ENCODE results near the gene MAD1L1.

The MAD1L1 gene

DNA sequence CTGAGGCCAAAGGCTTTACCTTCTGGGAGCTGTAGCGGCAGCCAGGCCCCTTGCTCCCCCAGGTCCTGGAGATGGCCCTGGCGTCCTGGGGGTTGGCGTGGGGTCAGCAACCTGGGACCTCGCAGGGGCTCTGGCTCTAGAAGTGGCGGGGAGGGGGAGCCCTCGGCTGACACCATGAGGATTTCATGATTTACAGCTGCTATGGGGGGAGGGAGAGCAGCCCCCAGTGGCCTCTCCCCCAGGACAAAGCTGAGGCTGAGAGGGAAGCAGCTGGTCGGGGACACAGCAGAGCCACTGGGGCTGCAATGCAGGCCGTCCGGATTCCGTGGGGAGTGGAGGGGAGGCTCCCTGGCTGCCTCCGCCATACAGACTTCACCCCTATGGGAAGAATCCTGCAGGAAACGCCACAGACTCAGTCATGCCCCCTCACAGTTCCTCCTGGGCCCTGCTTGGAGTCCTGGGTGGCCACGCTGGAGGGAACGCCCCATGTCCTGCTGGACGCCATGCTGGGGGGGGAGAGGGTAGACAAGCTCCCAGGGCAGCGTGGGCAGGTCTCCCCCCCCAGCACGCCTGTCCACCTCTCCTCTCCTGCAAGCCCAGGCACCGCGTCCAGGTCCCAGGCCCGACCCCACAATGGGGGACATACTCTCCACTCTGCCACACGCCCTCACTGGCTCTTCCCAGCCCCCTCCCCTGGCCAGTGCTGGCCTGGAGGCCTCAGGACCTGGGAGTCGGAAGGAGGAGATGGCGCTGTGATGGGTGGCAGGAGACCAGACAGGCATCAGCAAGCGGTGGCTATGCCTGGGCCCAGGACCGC is 319.1 kb downstream of the MAD1L1 start:
- DNase-seq (ENCODE audit: low read depth), result no peak

- no peak for DNase-seq (ENCODE audit: low read depth)
Measured at GRCh38 chr7:1912593-1913465, 319.9 kb downstream of the MAD1L1 start.

GRCh38 chr7:1911571-1911970 is 321.2 kb downstream of the MAD1L1 start:
- DNase-seq (ENCODE audit: low read depth), result no peak

GRCh38 chr7:1910827-1911226 is 321.9 kb downstream of the MAD1L1 start:
- DNase-seq (ENCODE audit: low read depth), result no peak

DNA sequence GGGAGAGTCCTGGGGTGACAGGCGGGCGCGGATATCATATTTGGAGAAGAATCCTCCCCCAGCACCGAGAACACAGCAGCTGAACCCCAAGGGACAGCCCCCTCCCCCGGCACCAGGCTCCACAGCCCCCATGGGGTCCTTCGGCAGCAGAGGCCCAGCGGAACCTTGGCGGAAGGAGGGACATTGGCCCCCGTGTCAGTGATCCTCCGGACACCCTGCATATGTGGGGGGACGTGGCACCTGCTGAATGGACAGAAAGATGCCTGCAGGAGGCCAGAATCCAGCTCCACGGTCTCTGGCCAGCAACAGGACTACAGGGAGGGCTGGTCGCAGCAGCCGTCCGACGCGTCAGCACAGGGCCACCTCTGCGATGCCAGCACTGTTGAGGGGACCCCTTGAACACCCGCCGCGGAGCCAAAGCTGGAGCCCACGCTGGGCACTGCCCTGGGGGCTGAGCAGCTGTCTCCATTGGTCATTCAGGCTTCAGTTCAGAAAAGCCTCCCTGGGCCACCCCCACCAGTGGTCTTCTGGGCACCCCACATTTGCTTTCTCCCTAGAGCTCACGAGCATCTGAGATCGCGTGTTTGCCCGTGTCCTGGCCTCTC is 322.6 kb downstream of the MAD1L1 start:
- DNase-seq (ENCODE audit: low read depth), result no peak

- no peak for DNase-seq (ENCODE audit: low read depth)
Measured at GRCh38 chr7:1909476-1909875, 323.3 kb downstream of the MAD1L1 start.

- no peak for DNase-seq (ENCODE audit: low read depth)
Measured at GRCh38 chr7:1908823-1909420, 323.8 kb downstream of the MAD1L1 start.

DNA sequence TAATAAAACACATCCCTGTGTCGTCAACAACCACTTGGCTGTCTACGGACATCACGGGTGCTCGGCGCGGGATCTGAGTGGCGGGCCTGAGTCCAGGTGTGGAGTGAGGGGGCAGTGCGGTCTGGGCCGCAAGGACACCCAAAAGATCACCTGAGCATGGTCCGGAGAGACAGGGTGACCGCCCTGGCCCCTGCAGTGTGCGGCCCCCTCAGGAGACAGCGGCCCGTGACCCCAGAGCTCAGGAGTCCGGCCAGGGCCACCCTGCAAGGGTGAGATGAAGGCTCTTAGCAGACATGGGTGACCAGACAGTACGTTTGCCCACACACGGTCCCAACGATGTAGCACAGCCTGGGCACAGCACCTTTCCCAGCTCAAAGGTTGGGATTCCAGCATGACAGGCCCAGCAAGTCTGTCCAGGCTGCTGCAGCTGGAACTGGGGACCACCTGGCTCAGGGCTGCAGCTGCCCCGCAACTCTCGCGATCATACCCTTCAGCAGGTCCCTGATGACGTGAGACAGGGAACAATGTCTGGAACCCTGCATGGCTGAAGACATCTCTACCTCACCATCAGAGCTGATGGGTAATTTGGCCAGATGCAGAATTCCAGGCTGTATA is 324.9 kb downstream of the MAD1L1 start:
- no peak for DNase-seq (ENCODE audit: low read depth)

DNA sequence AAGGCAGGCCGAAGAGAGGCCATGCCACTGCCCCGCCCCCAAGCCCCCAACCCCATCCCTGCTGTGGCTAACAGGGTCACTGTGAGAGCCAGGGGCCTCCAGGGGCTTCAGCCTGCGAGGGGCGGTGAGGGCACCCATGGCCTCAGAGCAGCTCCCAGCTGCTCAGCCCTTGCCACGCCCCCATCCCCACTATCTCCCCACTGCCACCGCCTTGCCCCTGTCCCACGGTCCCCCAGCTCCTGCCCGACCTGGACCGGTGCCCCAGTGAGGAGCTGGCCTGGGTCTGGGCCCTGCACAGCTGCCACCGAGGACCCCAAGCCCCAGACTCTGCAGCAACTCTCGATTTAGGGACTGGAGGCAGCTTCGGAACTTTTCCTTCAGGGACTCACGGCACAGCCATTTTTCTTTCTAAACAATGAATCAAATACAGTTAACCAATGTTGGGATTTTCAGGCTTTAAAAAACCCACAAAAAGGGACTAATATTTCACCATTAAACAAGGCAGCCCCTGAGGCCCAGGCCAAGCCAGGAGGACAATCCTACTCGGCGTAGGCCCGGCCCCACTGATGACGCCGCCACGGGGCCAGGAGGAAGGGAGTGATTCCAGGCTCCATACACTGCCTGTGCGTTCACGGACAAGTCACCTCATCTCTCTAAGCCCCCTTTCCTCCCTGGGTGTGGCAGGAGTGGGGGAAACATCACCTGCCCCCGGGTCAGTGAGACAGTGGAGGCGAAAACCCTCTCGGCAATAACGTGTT is 325.6 kb downstream of the MAD1L1 start:
- DNase-seq (ENCODE audit: low read depth), result no peak

DNA sequence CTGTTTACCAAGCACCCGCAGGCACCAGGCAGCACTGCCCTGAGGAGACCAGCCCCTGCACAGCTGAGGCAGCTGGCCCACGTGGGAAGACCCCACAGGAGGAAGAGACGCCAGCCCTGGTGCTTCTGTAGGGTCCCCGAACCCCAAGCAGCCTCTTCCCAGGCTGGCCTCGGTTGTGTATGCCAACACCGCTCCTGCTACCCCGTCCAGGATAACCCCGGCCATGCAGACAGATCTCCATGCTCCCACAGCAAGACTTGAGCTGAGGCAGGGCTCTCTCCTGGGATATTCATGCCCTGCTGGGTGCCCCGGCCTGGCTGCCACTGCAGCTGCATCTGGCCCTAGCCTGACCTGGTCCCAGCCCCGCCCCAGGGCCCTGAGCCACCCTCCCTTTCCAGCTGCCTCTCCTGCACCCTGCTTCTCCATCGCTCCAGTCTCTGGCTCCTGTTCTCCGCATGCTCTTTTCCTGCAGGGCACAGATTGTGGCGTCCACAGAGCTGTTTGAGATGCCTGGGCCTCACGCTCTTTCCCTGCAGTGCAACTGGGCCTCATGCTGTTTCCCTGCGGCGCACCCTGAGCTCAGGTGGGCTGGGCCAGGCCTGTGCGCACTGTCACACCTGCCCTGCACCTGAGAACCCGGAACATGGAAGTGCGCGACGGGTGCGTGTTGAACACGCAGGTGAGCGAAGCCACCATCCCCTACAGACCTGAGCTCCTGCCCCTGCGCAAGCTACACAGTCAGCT is 326.5 kb downstream of the MAD1L1 start:
- no peak for DNase-seq (ENCODE audit: low read depth)

- no peak for DNase-seq (ENCODE audit: low read depth)
Measured at GRCh38 chr7:1902231-1902855, 330.4 kb downstream of the MAD1L1 start.

- DNase-seq (ENCODE audit: low read depth), result no peak
Measured at GRCh38 chr7:1901431-1902210, 331.1 kb downstream of the MAD1L1 start.

GRCh38 chr7:1900847-1901246 is 331.9 kb downstream of the MAD1L1 start:
- DNase-seq (ENCODE audit: low read depth), result no peak

DNA sequence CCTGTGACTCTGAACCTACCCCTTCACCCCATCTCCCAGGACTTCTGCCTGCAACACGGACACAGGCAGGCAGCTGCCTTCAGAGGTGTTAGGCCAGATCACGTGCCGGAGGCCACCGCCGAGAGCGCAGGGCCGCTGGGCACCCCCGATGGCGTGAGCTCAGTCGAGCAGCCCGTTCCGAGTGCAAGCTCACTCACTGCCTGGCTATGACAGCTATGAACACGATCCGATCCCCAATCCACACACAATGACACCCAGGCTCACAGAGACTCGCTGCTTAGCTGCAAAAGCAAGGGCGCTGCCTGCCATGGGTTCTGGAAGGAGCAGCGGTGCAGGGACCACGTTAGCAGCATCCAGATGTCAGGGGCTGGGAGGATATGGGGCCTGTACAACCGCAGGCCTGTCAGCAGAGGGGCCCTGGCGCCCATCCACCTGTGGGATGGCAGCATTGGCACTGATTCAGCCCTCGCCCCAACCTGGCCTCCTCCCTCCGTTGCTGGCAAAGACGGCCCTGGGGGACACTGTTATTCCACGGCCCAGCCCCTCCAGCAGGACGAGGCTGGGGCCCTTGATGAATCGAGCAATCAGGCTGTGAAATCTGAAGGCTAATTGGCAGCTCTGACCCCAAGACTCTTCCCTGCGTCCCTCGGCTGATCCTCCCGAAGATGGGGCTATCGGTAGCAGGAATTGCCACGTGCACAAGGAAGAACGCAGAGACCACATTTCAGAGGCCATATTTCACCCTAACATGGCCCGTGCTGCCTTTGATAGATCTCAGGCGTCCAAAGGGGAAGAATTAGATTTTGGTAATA is 332.6 kb downstream of the MAD1L1 start:
- DNase-seq (ENCODE audit: low read depth), result no peak

- no peak for DNase-seq (ENCODE audit: low read depth)
Measured at GRCh38 chr7:1899196-1899595, 333.5 kb downstream of the MAD1L1 start.

DNA sequence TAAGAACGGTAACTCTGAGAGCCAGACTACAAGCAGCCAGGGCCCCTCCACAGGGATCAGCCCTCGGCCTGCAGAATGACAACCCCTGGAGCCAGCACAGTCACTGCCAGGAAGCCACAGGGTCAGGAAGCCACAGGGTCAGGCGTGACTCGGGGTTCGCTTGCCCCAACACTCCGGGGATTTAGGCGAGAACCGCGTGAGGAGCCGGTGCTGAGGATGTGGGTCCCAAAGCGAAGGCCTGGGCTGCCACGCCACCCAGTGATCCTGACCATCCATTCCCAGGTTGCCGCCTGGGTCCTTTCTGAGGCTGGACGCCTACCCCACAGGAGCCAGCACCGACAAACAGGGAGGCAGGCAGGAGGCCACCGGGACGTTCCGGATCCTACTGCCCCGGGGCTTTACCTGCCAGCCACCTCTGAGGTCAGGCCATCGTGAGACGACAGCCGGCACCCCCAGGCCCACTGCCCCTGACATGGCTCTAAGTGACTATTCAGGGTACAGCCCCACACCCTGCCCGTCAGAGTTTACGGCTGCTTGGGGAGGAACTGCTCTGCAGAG is 334.0 kb downstream of the MAD1L1 start:
- DNase-seq (ENCODE audit: low read depth), result no peak

DNA sequence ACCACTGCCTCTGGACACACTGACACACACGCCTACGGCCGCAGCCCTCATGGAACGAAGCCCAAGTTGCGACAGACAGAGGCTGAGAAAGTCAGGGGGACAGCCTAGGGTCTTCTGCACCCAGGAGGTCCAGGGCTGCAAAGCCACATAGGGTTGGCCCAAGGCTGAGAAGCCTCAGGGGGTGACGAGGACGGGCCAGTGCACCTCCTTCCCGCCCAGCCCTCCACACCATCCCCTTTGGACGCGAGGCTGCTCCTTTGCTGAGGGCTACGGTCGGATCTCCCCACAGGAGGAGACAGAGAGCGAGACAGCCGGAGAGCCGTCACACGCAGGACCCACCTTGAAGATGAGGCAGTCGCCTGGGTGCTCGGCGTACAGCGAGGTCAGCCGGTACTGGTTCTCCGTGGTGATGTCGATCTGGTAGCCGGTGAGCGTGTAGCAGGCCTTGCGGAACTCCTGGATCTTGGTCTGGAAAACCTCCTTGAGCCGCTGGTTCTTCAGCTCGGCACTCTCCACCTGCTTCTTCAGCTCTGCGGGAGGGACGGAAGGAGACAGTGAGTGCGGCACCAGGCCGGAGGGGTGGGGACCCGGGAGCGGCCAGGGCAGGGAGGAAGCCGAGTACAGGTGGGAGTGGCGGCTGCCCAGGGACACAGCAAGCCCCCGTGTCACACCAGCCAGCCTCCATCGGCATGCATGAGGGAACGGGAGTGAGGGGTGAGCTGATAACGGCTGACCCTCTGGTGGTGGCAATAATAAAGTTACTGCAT is 334.7 kb downstream of the MAD1L1 start:
- no peak for DNase-seq (ENCODE audit: low read depth)
